ENCODE measurements around the gene ADCY9.
"Not testable (repeated sequence)": the region's sequence is repeated elsewhere in the genome, so short reads cannot be mapped to it uniquely, and the experiment has no call there.

ADCY9 gene

GRCh38 chr16:4116325-4117249 is at the start of gene ADCY9:
ADCY9 (minus strand) TSS chr16:4116442; CDS start chr16:4115442, 1,000 bp downstream.
- Histone ChIP-seq H3K9ac (ENCODE audit: low read depth, low read length) (peak within 1 kb of the TSS; percentile 61), H3K4me3 (ENCODE audit: low read depth, low read length) (peak within 1 kb of the TSS; percentile 63), H3K27me3 (ENCODE audit: control insufficient read depth, insufficient read depth, low read length) (peaks cover 25% of the 10 kb centered on the region), H3K36me3 (ENCODE audit: control insufficient read depth, insufficient read depth, low read length) (no peaks in the 10 kb centered on the region), H3K4me1 (ENCODE audit: control insufficient read depth, insufficient read depth, low read length) (no peaks in the 10 kb centered on the region), H3K9me3 (ENCODE audit: control insufficient read depth, insufficient read depth, low read length) (no peaks in the 10 kb centered on the region)

GRCh38 chr16:4160658-4161430 is 44.6 kb upstream of the ADCY9 start:
- Histone ChIP-seq H3K4me3 (ENCODE audit: low read depth, low read length) (no peak overlapping the region), H3K9ac (ENCODE audit: low read depth, low read length) (no peak overlapping the region), H3K36me3 (ENCODE audit: control insufficient read depth, insufficient read depth, low read length) (no peaks in the 10 kb centered on the region), H3K9me3 (ENCODE audit: control insufficient read depth, insufficient read depth, low read length) (no peaks in the 10 kb centered on the region), H3K27me3 (ENCODE audit: control insufficient read depth, insufficient read depth, low read length) (no peaks in the 10 kb centered on the region), H3K4me1 (ENCODE audit: control insufficient read depth, insufficient read depth, low read length) (no peaks in the 10 kb centered on the region)

GRCh38 chr16:4159726-4160125 is 43.5 kb upstream of the ADCY9 start:
- Histone ChIP-seq H3K27me3 (ENCODE audit: control insufficient read depth, insufficient read depth, low read length) (no peaks in the 10 kb centered on the region), H3K36me3 (ENCODE audit: control insufficient read depth, insufficient read depth, low read length) (no peaks in the 10 kb centered on the region), H3K4me3 (ENCODE audit: low read depth, low read length) (no peak overlapping the region), H3K9ac (ENCODE audit: low read depth, low read length) (no peak overlapping the region), H3K9me3 (ENCODE audit: control insufficient read depth, insufficient read depth, low read length) (no peaks in the 10 kb centered on the region), H3K4me1 (ENCODE audit: control insufficient read depth, insufficient read depth, low read length) (no peaks in the 10 kb centered on the region)

- Histone ChIP-seq H3K4me1 (ENCODE audit: control insufficient read depth, insufficient read depth, low read length) (no peaks in the 10 kb centered on the region), H3K27me3 (ENCODE audit: control insufficient read depth, insufficient read depth, low read length) (no peaks in the 10 kb centered on the region), H3K36me3 (ENCODE audit: control insufficient read depth, insufficient read depth, low read length) (no peaks in the 10 kb centered on the region)
These were observed 42.2 kb upstream of the ADCY9 start for GRCh38 chr16:4158143-4159093.

GRCh38 chr16:4157376-4157825 is 41.2 kb upstream of the ADCY9 start:
- no peaks in the 10 kb centered on the region for H3K9me3 ChIP-seq (ENCODE audit: control insufficient read depth, insufficient read depth, low read length)
- H3K4me1 ChIP-seq (ENCODE audit: control insufficient read depth, insufficient read depth, low read length), result no peaks in the 10 kb centered on the region
- H3K27me3 ChIP-seq (ENCODE audit: control insufficient read depth, insufficient read depth, low read length), result no peaks in the 10 kb centered on the region
- H3K36me3 ChIP-seq (ENCODE audit: control insufficient read depth, insufficient read depth, low read length), result no peaks in the 10 kb centered on the region
- no peak overlapping the region for H3K9ac ChIP-seq (ENCODE audit: low read depth, low read length)
- H3K4me3 ChIP-seq (ENCODE audit: low read depth, low read length), result no peak overlapping the region

More at GRCh38 chr16:4158143-4159093, 42.2 kb upstream of the ADCY9 start:
- no peak overlapping the region for H3K9ac ChIP-seq (ENCODE audit: low read depth, low read length)
- no peaks in the 10 kb centered on the region for H3K9me3 ChIP-seq (ENCODE audit: control insufficient read depth, insufficient read depth, low read length)
- H3K4me3 ChIP-seq (ENCODE audit: low read depth, low read length), result no peak overlapping the region

GRCh38 chr16:4156503-4156902 is 40.3 kb upstream of the ADCY9 start:
- H3K4me3 ChIP-seq (ENCODE audit: low read depth, low read length), result not testable (repeated sequence)

GRCh38 chr16:4153364-4153763 is 37.1 kb upstream of the ADCY9 start:
- not testable (repeated sequence) for H3K36me3 ChIP-seq (ENCODE audit: control insufficient read depth, insufficient read depth, low read length); H3K4me1 ChIP-seq (ENCODE audit: control insufficient read depth, insufficient read depth, low read length)

More at GRCh38 chr16:4156503-4156902, 40.3 kb upstream of the ADCY9 start:
- H3K9ac ChIP-seq (ENCODE audit: low read depth, low read length); H3K36me3 ChIP-seq (ENCODE audit: control insufficient read depth, insufficient read depth, low read length); H3K9me3 ChIP-seq (ENCODE audit: control insufficient read depth, insufficient read depth, low read length); H3K27me3 ChIP-seq (ENCODE audit: control insufficient read depth, insufficient read depth, low read length); H3K4me1 ChIP-seq (ENCODE audit: control insufficient read depth, insufficient read depth, low read length): not testable (repeated sequence)

GRCh38 chr16:4152267-4152666 is 36.0 kb upstream of the ADCY9 start:
- no peaks in the 10 kb centered on the region for H3K27me3 ChIP-seq (ENCODE audit: control insufficient read depth, insufficient read depth, low read length)
- no peak overlapping the region for H3K4me3 ChIP-seq (ENCODE audit: low read depth, low read length)
- H3K4me1 ChIP-seq (ENCODE audit: control insufficient read depth, insufficient read depth, low read length), result no peaks in the 10 kb centered on the region
- H3K36me3 ChIP-seq (ENCODE audit: control insufficient read depth, insufficient read depth, low read length), result no peaks in the 10 kb centered on the region
- H3K9ac ChIP-seq (ENCODE audit: low read depth, low read length), result no peak overlapping the region
- no peaks in the 10 kb centered on the region for H3K9me3 ChIP-seq (ENCODE audit: control insufficient read depth, insufficient read depth, low read length)

More at GRCh38 chr16:4153364-4153763, 37.1 kb upstream of the ADCY9 start:
- H3K4me3 ChIP-seq (ENCODE audit: low read depth, low read length); H3K9me3 ChIP-seq (ENCODE audit: control insufficient read depth, insufficient read depth, low read length); H3K27me3 ChIP-seq (ENCODE audit: control insufficient read depth, insufficient read depth, low read length); H3K9ac ChIP-seq (ENCODE audit: low read depth, low read length): not testable (repeated sequence)

GRCh38 chr16:4147236-4147635 is 31.0 kb upstream of the ADCY9 start:
- Histone ChIP-seq H3K4me3 (ENCODE audit: low read depth, low read length) (no peak overlapping the region), H3K27me3 (ENCODE audit: control insufficient read depth, insufficient read depth, low read length) (no peaks in the 10 kb centered on the region), H3K9me3 (ENCODE audit: control insufficient read depth, insufficient read depth, low read length) (no peaks in the 10 kb centered on the region), H3K36me3 (ENCODE audit: control insufficient read depth, insufficient read depth, low read length) (no peaks in the 10 kb centered on the region), H3K9ac (ENCODE audit: low read depth, low read length) (no peak overlapping the region), H3K4me1 (ENCODE audit: control insufficient read depth, insufficient read depth, low read length) (no peaks in the 10 kb centered on the region)

- Histone ChIP-seq H3K36me3 (ENCODE audit: control insufficient read depth, insufficient read depth, low read length) (no peaks in the 10 kb centered on the region), H3K9me3 (ENCODE audit: control insufficient read depth, insufficient read depth, low read length) (no peaks in the 10 kb centered on the region), H3K9ac (ENCODE audit: low read depth, low read length) (no peak overlapping the region), H3K4me1 (ENCODE audit: control insufficient read depth, insufficient read depth, low read length) (no peaks in the 10 kb centered on the region), H3K4me3 (ENCODE audit: low read depth, low read length) (no peak overlapping the region), H3K27me3 (ENCODE audit: control insufficient read depth, insufficient read depth, low read length) (no peaks in the 10 kb centered on the region)
These were observed 26.0 kb upstream of the ADCY9 start for GRCh38 chr16:4142268-4142667.

GRCh38 chr16:4141604-4142003 is 25.4 kb upstream of the ADCY9 start:
- H3K9ac ChIP-seq (ENCODE audit: low read depth, low read length), result no peak overlapping the region
- H3K9me3 ChIP-seq (ENCODE audit: control insufficient read depth, insufficient read depth, low read length), result no peaks in the 10 kb centered on the region
- no peak overlapping the region for H3K4me3 ChIP-seq (ENCODE audit: low read depth, low read length)
- no peaks in the 10 kb centered on the region for H3K4me1 ChIP-seq (ENCODE audit: control insufficient read depth, insufficient read depth, low read length)
- H3K36me3 ChIP-seq (ENCODE audit: control insufficient read depth, insufficient read depth, low read length), result no peaks in the 10 kb centered on the region
- peaks cover 2% of the 10 kb centered on the region for H3K27me3 ChIP-seq (ENCODE audit: control insufficient read depth, insufficient read depth, low read length)

Measured in iPS-15b (cell line).